ENCODE data around the gene PLEKHA1.

PLEKHA1 gene

GRCh38 chr10:122341141-122341810 is 33.2 kb upstream of the PLEKHA1 start:
- DNase-seq (ENCODE audit: low spot score in 2 of 2), result no peak
- no peaks in the 10 kb centered on the region for H3K36me3 Mint-ChIP-seq
- no peak overlapping the region for H3K27ac Mint-ChIP-seq
- no peak overlapping the region for H3K4me3 Mint-ChIP-seq
- H3K9me3 Mint-ChIP-seq, result no peaks in the 10 kb centered on the region
- H3K4me1 Mint-ChIP-seq, result peaks cover 3% of the 10 kb centered on the region
- no peak for ATAC-seq (ENCODE audit: low read depth)
- peaks cover 8% of the 10 kb centered on the region for H3K27me3 Mint-ChIP-seq

GRCh38 chr10:122342293-122343134 is 32.0 kb upstream of the PLEKHA1 start:
- no peak overlapping the region for H3K27ac Mint-ChIP-seq
- peaks cover 3% of the 10 kb centered on the region for H3K4me1 Mint-ChIP-seq
- H3K4me3 Mint-ChIP-seq, result no peak overlapping the region
- peaks cover 7% of the 10 kb centered on the region for H3K27me3 Mint-ChIP-seq
- no peaks in the 10 kb centered on the region for H3K9me3 Mint-ChIP-seq
- ATAC-seq (ENCODE audit: low read depth) (peak; percentile 53), DNase-seq (ENCODE audit: low spot score in 2 of 2) (peak; percentile 28 to 48)
- no peaks in the 10 kb centered on the region for H3K36me3 Mint-ChIP-seq

- Mint-ChIP-seq H3K9me3 (no peaks in the 10 kb centered on the region), H3K4me1 (peaks cover 3% of the 10 kb centered on the region), H3K27me3 (peaks cover 7% of the 10 kb centered on the region), H3K36me3 (no peaks in the 10 kb centered on the region), H3K27ac (no peak overlapping the region), H3K4me3 (no peak overlapping the region)
- ATAC-seq (ENCODE audit: low read depth), result peak; percentile 43
- DNase-seq (ENCODE audit: low spot score in 2 of 2), result no peak
Measured at GRCh38 chr10:122343135-122343800, 31.2 kb upstream of the PLEKHA1 start.

DNA sequence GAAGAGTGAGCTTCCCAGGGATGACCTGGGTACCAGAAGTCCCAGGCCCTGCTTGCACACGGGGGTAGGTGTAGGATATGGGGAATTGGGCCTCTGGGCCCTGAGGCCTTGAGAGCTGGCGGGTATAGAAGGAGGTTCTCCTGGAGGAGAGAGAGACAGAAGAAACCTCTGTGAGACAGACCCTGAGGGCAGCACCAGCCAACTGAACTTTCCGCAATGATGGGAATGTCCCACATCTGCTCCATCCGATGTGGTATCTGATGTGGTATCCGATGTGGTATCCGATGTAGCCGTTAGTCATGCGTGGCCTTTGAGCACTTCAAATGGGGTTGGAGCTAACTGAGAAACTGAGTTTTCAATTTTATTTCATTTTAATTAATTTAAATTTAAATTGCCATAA is 30.6 kb upstream of the PLEKHA1 start:
- H3K4me3 Mint-ChIP-seq, result no peak overlapping the region

DNA sequence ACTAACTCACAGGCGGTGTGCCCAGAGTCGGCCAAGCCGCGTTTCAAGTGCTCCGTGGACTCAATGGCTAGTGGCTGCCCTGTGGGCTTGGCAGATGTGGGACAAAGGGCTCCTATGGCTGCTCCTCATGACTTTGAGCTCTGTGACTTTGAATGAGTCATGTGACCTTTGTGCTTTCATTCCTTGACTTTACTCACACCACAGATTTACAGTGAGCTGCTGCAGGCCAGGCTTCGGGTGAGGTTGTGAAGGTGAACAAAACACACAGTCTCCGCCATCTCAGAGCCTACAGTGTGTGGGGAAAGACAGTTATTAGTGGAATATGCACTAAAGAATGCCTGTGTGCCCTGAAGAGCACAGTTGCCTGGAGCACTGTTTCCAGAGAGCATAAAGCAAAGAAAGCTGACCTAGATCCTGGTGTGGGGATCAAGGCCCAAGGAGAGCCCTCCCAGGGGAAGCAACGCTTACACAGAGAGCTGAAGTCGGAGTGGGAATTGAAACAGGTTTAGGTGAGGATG is 29.7 kb upstream of the PLEKHA1 start:
- no peak for ATAC-seq (ENCODE audit: low read depth)
- peaks cover 9% of the 10 kb centered on the region for H3K4me1 Mint-ChIP-seq
- no peak for DNase-seq (ENCODE audit: low spot score in 2 of 2)
- no peak overlapping the region for H3K4me3 Mint-ChIP-seq
- H3K27me3 Mint-ChIP-seq, result peaks cover 7% of the 10 kb centered on the region
- no peaks in the 10 kb centered on the region for H3K36me3 Mint-ChIP-seq
- no peak overlapping the region for H3K27ac Mint-ChIP-seq
- no peaks in the 10 kb centered on the region for H3K9me3 Mint-ChIP-seq

More for the DNA sequence above, 30.6 kb upstream of the PLEKHA1 start:
- no peak overlapping the region for H3K27ac Mint-ChIP-seq
- no peaks in the 10 kb centered on the region for H3K36me3 Mint-ChIP-seq
- H3K4me1 Mint-ChIP-seq, result peaks cover 8% of the 10 kb centered on the region
- DNase-seq (ENCODE audit: low spot score in 2 of 2) (no peak), ATAC-seq (ENCODE audit: low read depth) (no peak)
- peaks cover 7% of the 10 kb centered on the region for H3K27me3 Mint-ChIP-seq
- H3K9me3 Mint-ChIP-seq, result no peaks in the 10 kb centered on the region

DNA sequence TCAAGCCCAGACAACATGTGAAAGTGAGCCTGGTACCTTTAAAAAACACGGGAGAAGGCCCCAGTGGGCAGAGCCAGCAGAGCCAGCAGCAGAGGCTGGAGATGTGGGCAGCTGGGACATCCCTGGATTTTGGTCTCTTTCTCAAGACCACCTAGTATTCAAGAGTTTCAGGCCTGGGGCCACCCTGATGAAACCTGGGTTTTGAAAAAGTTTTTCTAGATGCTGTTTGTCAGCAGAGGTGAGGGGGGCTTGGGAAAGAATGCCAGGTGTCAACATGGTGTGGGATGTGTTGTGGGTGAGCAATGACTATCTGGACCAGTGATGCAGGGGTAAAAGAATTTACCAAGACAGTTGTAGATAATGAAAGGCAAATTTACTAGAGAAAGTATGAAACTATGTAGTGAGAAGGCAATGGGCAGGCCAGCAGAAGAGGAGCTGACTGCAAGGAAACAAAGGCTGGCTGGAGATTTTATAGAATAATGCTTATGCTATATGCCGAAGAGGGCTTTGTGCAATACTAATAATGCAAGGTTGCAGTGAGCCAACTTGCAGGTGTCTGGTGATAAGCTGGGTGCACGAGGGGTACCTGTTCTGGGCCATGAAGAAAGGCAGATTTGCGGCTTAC is 28.1 kb upstream of the PLEKHA1 start:
- Mint-ChIP-seq H3K36me3 (no peaks in the 10 kb centered on the region), H3K27ac (no peak overlapping the region), H3K4me1 (peaks cover 9% of the 10 kb centered on the region), H3K27me3 (peaks cover 10% of the 10 kb centered on the region), H3K4me3 (no peak overlapping the region), H3K9me3 (no peaks in the 10 kb centered on the region)
- no peak for DNase-seq (ENCODE audit: low spot score in 2 of 2)
- ATAC-seq (ENCODE audit: low read depth), result no peak

DNA sequence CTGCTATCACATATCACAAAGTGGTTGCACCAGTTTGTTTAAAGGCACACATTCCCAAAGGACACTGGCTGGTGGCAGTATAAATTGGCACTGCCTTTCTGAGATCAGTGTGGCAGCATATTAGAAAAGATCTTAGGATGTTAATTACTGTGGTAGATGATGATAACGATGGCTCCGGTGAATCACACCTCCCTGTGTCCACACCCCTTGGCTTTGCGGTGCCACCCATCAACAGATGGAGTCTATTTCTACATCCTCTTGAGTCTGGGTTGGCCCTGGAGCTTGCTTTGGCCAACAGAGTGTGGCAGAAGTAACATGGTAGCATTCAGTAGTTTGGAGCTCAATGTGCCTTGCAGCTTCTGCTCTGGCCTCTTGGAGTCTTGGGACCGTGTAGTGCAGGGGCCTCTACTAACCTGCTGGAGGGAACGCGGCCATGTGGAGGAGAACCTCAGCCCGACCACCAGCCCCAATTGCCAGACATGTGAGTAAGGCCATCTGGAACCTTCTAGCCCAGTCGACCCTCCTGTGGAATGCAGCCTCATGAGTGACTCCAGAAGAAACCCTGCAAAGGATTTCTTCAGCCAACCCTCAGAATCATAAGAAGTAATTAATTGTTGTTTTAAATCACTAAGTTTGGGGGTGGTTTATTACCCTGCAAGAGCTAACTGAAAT is 27.2 kb upstream of the PLEKHA1 start:
- Mint-ChIP-seq H3K4me3 (no peak overlapping the region), H3K27me3 (peaks cover 7% of the 10 kb centered on the region), H3K9me3 (no peaks in the 10 kb centered on the region), H3K36me3 (no peaks in the 10 kb centered on the region), H3K27ac (no peak overlapping the region), H3K4me1 (peaks cover 9% of the 10 kb centered on the region)
- DNase-seq (ENCODE audit: low spot score in 2 of 2) (no peak), ATAC-seq (ENCODE audit: low read depth) (no peak)

DNA sequence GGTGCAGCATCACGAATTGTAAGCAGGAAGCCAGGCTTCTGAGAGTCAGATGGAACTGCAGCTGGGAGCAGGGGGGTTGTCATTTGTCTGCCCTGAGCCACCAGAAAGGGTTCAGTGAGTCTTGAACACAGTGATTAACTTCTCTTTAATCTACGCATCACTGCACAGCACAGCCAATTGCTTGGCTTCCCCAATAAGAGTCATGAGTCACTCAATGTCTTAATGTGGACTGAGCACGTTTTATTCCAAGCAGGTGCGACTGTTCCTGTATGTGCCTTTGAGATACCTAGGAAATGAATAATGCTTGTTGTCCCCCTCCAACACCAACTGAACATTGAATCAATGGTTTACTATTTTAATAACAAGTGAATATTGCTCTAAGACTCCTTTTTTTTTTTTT is 26.0 kb upstream of the PLEKHA1 start:
- no peak overlapping the region for H3K27ac Mint-ChIP-seq
- peaks cover 7% of the 10 kb centered on the region for H3K4me1 Mint-ChIP-seq
- H3K4me3 Mint-ChIP-seq, result no peak overlapping the region
- ATAC-seq (ENCODE audit: low read depth) (peak; percentile 98), DNase-seq (ENCODE audit: low spot score in 2 of 2) (no peak)
- H3K27me3 Mint-ChIP-seq, result peaks cover 6% of the 10 kb centered on the region
- H3K36me3 Mint-ChIP-seq, result no peaks in the 10 kb centered on the region
- H3K9me3 Mint-ChIP-seq, result no peaks in the 10 kb centered on the region

DNA sequence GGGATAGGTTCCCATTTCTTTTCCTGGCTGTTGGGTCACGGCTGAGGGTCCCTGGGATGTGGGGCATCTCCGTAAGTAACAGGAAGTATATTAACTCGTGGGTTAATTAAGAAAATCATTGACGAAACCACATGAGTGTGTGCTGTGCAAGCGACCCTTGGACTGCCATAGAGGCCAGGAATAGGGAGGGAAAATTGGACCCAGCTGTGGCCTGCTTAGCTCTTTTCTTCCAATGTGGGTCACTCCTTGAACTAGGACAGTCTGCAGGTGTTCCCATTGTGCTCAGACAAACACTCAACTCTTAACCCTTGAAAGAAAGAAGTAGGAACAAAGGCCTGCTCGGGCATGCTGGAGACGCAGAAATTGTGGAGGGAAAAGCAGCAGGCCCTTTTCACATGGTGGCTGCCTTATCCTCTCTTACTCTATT is 25.6 kb upstream of the PLEKHA1 start:
- Mint-ChIP-seq H3K9me3 (no peaks in the 10 kb centered on the region), H3K27ac (no peak overlapping the region), H3K4me1 (peaks cover 6% of the 10 kb centered on the region), H3K36me3 (no peaks in the 10 kb centered on the region), H3K27me3 (peaks cover 9% of the 10 kb centered on the region), H3K4me3 (no peak overlapping the region)
- DNase-seq (ENCODE audit: low spot score in 2 of 2) (no peak), ATAC-seq (ENCODE audit: low read depth) (no peak)

DNA sequence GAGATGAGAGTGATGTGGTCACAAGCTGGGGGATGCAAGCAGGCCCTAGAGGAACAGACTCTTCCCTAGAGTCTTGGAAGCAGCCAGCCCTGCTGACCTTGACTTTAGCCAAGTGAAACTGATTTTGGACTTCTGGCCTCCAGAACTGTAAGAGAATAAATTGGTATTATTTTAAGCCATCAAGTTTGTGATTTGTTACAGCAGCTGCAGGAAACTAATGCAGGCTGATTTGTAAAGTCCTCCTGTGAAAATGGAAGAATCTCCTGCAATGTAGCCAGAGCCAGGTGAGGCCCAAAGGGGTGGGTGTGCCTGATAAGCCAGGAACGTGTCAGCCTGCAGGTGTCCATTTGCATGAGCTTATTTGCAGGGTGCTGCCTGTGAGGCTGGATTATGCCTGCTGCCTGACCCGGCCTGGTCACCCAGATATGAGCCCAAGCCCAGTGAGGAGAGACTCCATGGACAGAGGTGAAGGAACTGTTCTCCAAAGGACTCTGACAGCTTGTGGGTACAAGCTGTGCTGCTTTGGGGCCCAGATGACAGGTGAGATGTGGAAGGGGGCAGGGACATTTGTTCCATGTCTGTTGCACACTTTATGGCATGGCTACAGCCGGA is 24.6 kb upstream of the PLEKHA1 start:
- Mint-ChIP-seq H3K27me3 (peaks cover 9% of the 10 kb centered on the region), H3K27ac (no peak overlapping the region), H3K9me3 (no peaks in the 10 kb centered on the region), H3K4me3 (no peak overlapping the region), H3K36me3 (no peaks in the 10 kb centered on the region), H3K4me1 (peaks cover 6% of the 10 kb centered on the region)
- no peak for ATAC-seq (ENCODE audit: low read depth)
- DNase-seq (ENCODE audit: low spot score in 2 of 2), result no peak

- DNase-seq (ENCODE audit: low spot score in 2 of 2), result no peak
- H3K9me3 Mint-ChIP-seq, result no peaks in the 10 kb centered on the region
- H3K4me1 Mint-ChIP-seq, result peaks cover 6% of the 10 kb centered on the region
- no peak overlapping the region for H3K4me3 Mint-ChIP-seq
- no peak overlapping the region for H3K27ac Mint-ChIP-seq
- no peak for ATAC-seq (ENCODE audit: low read depth)
- no peaks in the 10 kb centered on the region for H3K36me3 Mint-ChIP-seq
- peaks cover 9% of the 10 kb centered on the region for H3K27me3 Mint-ChIP-seq
Measured at GRCh38 chr10:122350893-122351292, 23.6 kb upstream of the PLEKHA1 start.

DNA sequence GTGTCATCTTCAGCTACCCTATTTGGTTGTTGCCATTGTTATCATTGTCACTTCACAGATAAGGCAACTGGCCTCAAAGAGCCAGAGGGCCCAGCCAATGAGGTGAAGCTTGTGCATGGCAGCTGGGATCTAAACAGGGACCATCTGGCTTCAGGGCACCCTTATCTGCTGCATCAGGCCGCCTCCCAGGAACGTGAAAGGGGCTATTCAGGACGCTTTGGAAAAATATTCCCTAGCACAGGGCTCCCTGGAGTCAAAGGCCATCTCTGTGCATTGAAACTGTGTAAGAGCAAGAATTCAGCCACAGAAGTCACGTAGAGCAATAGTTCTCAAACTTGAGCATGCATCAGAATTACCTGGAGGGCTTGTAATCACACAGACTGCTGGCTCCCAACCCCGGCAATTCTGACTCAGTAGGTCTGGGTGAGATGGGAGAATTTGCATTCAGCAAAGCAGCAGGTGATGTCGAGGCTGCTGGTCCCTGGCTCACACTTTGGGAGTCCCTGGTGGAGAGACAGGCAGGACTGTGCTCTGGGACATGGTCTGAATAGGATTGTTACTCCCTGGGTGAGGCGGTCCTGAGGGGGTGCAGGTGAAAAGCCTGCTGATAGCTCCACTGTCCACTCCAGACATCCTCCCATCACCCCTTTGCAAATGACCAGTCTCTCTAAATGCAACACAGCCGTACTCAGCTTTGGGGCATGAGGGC is 21.5 kb upstream of the PLEKHA1 start:
- no peak overlapping the region for H3K4me3 Mint-ChIP-seq
- no peak overlapping the region for H3K27ac Mint-ChIP-seq
- ATAC-seq (ENCODE audit: low read depth) (no peak), DNase-seq (ENCODE audit: low spot score in 2 of 2) (no peak)
- H3K36me3 Mint-ChIP-seq, result no peaks in the 10 kb centered on the region
- peaks cover 6% of the 10 kb centered on the region for H3K4me1 Mint-ChIP-seq
- peaks cover 9% of the 10 kb centered on the region for H3K27me3 Mint-ChIP-seq
- H3K9me3 Mint-ChIP-seq, result no peaks in the 10 kb centered on the region

DNA sequence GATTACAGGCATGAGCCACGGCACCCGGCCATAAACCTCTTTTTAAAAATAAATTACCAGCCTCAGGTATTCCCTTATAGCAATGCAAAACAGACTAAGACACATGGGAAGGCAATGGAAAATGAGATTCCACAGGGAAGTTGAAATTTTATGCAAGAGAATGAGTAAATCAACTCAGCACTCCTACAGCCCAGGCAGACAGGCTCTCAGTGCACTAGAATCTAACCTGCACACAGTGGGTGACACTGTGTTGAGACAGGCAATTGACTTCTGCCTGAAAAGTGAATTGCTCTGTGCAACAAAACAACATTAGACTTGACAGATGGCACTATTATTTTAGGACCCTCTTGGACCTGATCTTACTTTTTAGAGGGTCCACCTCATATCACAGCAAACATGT is 20.1 kb upstream of the PLEKHA1 start:
- peaks cover 9% of the 10 kb centered on the region for H3K27me3 Mint-ChIP-seq
- ATAC-seq (ENCODE audit: low read depth), result no peak
- no peak overlapping the region for H3K4me3 Mint-ChIP-seq
- DNase-seq (ENCODE audit: low spot score in 2 of 2), result no peak
- no peak overlapping the region for H3K27ac Mint-ChIP-seq
- H3K36me3 Mint-ChIP-seq, result no peaks in the 10 kb centered on the region
- peaks cover 4% of the 10 kb centered on the region for H3K9me3 Mint-ChIP-seq
- no peaks in the 10 kb centered on the region for H3K4me1 Mint-ChIP-seq

All from memory B cell (primary cell).